Stimulated activated naive CD8-positive, alpha-beta T cell treated with anti-CD3 and anti-CD28 coated beads, Interleukin-15, Interleukin-2, amounts not matched to agents 100 U/mL and 50 U/mL, for 24 hours (primary cell): ENCODE data around the gene KIAA1328.
"Not testable (repeated sequence)": the region's sequence is repeated elsewhere in the genome, so short reads cannot be mapped to it uniquely, and the experiment has no call there.

ENCODE experiments used
- ATAC-seq: fragments of 150-1000 bp; cut with Tn5 transposase; one replicate; pipeline ENCODE4 v1.10.0; 2021
- DNase-seq: peaks from one replicate; pipeline ENCODE4 v3.0.0; 2021

Gene KIAA1328

GRCh38 chr18:37156330-37156942 is 327.5 kb downstream of the KIAA1328 start:
- no peak for DNase-seq
- ATAC-seq, result no peak

DNA sequence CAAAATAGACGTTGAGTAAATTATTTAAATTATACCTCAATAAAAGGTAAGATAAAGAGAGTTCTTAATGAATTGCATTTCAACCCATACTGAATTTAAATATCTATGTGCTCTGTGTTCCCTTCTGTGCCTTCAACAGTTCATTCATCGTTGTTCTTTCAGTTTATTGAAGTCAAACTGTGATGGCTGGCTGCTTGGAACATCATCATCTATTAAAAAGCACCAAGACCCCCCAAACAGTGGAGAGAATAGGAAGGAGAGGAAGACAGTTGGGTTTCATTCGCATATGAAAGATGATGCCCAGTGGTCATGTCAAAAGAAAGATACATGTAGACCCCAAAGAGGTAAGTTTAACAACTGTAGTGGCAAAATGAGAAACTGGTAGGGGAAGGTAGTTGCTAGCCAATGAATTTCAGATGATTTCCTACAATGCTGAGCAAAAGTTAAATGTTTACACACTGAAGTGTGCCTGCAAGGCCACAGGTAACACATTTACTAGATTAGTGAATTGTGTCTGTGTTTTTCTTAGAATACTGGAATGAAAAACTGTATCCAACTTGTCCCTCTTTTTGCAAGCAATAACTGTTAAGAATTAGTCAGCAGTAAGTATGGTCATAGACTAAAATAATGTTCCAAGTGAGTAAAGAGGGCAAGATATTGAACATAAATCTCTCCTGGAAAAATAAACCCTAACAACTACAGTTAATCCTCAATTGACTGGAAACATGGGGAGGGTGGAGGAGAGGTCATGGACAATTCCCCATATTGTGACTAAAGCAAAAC is 331.3 kb downstream of the KIAA1328 start:
- no peak for ATAC-seq
- DNase-seq, result no peak

GRCh38 chr18:37161491-37161890 is 332.6 kb downstream of the KIAA1328 start:
- ATAC-seq (no peak), DNase-seq (no peak)

DNA sequence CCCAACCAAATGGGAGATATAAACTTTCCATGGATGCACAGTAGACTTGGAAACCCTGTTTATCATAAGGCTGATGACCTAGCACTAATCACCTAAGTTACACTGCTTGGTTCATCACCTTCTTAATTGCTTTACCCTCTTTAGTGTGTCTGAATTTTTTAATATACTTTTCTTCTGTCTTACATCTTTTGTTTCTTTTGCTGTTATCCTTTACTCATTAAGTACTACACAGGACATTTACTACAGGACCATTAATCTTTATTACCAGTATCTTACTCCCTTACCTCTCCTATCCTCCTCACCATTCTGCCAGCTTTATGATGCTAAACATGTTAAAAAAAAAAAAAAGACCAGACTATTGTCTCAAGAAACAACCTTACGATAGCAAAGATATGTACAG is 333.6 kb downstream of the KIAA1328 start:
- no peak for ATAC-seq
- DNase-seq, result no peak

GRCh38 chr18:37163119-37163518 is 334.2 kb downstream of the KIAA1328 start:
- DNase-seq (no peak), ATAC-seq (no peak)

- ATAC-seq, result no peak
- DNase-seq, result no peak
These were observed 337.6 kb downstream of the KIAA1328 start for GRCh38 chr18:37166491-37166890.

GRCh38 chr18:37166966-37167365 is 338.0 kb downstream of the KIAA1328 start:
- ATAC-seq, DNase-seq: not testable (repeated sequence)

- ATAC-seq, result no peak
- DNase-seq, result no peak
These were observed 342.1 kb downstream of the KIAA1328 start for GRCh38 chr18:37170984-37171383.

DNA sequence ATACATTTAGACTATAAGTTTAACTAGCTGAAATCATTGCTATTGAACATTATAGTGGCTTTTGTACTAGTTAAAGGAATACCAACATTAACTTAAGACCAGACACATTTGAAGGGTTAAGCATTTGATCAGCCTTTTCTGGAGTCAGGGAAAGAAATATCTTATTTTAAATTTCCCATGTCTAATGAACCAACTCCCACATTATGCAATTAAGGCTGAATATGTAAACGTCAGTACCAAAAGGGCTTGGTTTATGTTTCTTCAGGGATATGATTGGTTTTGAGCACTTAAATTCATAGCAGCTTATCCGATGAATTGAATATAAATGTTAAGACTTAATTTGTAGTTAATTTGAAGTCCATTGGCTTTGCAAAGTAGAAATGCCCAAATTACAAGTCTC is 344.5 kb downstream of the KIAA1328 start:
- DNase-seq (no peak), ATAC-seq (no peak)

GRCh38 chr18:37175727-37176620 is 347.0 kb downstream of the KIAA1328 start:
- ATAC-seq (no peak), DNase-seq (no peak)

DNA sequence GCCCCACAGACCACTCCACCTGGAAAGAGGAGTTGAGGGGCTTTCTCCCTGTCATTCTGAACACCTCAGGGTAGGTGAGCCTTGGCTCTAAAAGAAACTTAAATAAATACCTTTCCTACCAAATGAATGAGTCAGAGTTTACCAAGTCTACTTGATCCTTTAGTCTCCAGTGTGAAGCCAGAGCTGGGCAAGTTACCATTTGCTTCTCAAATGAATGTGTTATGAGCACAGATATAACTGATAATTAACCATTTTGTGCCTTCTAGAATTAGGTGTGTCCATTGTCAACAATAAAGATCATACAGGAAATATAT is 347.7 kb downstream of the KIAA1328 start:
- no peak for DNase-seq
- ATAC-seq, result no peak

- ATAC-seq (no peak), DNase-seq (no peak)
These were observed 350.5 kb downstream of the KIAA1328 start for GRCh38 chr18:37179384-37179783.

DNA sequence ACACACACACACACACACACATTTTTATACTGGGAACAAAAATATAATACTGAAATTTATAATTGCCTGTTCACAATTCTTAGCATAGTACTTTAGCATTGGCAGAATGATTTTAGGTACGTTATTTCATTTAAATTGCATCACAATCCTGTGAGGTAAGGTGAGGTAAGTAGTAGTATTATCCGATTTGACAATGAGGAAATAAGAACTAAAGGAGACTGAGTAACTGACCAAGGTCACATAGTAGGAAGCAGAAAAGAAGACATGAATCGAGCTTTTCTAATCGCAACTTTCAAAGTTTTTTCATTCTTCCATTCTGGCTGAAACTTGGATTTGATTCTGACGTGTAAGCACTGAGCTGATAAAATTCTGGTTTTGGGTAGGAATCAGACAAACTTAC is 351.2 kb downstream of the KIAA1328 start:
- no peak for ATAC-seq

DNA sequence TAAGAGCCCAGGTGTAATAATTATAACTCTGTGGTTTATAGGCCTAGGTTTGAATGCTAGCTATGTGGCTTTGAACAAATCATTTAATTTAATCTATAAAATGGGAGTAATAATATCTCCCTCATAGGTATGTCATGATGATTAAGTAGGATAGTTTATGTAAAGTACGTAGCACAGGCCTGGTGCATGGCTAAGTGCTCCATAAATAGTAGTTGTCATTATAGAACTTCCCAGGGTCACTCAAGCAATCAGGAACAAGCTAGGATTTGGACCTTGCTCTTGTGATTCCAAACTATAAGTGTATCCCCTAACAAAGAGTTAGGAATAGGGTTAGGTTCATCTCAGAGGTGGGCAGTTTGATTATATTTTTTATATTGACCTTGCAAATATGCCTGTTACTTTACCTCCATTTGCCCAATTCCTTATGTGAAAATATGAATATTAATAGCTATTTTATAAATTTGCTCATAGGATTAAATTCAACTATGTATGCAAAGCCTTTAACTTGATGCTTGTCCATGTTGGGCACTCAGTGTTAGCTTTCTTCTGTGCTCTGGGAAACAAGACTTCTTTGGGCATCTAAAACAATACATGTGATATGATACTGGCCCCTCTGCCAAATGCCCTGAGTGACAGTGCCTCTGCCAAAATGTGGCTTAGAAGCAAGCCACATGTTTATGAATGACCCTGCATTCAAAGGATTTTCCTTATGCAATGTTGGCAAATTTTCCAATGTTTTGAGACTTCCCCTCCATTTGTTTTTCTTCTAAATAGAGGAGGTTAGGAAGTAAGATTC is 353.6 kb downstream of the KIAA1328 start:
- ATAC-seq, result no peak
- no peak for DNase-seq

More for the DNA sequence above, 351.2 kb downstream of the KIAA1328 start:
- DNase-seq, result no peak

DNA sequence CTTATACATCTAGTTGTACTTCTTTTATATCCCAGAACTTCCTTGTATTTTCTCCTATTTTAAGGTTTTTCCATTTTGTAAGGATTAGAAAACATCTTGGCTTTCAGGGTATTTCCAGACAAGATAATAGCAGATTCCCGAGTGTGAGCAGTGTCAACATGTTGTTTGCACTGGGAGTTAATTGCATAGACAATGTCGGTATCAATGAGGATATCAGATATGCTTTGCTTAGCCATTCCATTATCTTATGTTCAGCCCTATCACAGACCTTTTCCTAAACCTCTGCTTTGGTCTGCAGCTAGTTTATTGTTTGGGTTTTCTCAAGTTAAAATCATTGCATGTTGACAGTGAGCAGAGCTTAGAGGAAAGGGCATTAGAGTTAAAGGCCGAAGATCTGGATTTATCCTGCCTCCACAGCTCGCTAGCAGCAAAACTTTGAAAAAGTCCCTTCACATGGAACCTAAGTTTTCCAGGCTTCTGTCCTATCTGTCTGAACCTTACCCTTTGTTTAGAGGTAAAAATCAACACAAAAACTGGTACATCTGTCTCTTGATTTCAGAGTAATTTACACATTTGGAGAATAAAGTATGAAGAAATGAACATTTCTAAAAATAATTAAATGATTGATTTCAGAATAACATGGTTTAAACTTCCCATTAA is 355.4 kb downstream of the KIAA1328 start:
- ATAC-seq, result no peak

DNA sequence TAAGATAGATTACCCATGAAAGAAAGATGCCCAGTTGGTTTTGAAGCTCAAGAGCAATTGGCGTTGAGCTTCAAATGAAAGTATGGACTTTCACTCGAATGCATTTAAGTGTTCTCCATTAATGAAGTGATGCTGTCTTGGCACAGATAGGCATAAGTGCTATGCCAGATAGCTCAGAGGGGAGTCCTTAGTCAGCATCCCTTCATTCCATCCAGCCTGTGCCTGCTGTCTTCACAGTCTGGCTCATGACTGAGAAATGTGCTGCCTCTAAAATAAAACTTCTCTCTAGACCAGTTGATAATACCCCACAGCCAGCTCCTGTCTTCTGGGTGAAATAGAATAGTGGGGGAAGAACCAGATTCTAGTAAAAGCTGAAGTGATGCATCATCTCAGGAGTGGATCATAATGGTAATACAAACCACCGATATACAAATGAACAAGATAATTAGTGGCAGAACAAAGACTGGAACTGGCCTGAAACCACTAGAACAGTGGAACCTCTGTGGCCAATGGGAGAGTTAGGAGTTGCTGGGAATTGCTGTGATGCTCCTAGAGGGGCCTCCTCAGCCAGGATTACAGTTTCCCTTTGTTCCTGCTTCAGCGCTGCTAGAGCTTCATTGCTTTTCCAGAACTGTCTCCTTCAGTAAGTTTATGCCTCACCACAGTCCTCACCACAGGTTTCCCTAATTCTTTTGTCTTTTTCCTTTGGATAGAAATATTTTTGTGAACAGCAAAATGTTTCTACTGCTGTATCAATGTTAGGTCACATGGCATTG is 359.3 kb downstream of the KIAA1328 start:
- DNase-seq, result no peak
- no peak for ATAC-seq

More for the DNA sequence above, 355.4 kb downstream of the KIAA1328 start:
- DNase-seq, result no peak

GRCh38 chr18:37199741-37200140 is 370.8 kb downstream of the KIAA1328 start:
- no peak for DNase-seq
- ATAC-seq, result no peak

- DNase-seq (no peak), ATAC-seq (no peak)
These were observed 378.4 kb downstream of the KIAA1328 start for GRCh38 chr18:37207343-37207742.

- DNase-seq (no peak), ATAC-seq (no peak)
These were observed 381.9 kb downstream of the KIAA1328 start for GRCh38 chr18:37210781-37211180.

DNA sequence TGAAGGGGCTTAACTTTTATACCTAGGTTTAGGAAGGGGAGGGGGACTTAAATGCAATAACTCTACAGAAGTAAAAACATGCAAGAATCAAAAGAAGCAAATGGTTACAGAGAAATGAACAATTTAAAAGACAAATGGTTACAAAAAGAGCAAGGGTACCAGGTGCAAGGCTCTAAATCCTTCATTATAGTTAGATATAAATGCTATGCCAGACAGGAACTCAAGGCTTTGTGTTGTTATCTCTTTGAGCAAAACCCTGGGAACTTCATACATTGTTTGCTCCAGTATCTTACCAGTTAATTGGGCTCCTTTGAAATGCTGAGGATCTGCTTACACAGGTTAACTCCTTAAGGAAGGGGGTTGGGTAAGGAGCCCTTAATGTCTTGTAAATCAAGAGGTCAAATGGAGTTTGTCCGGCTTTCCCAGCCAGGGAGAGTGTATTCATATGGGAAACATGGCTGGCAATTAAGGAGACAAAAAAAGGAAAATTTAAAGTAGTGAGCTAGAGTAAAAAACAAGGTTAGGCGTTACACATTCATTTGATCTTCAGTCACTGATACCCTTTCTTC is 389.2 kb downstream of the KIAA1328 start:
- no peak for DNase-seq
- ATAC-seq, result no peak
